WTC11 (cell line): ENCODE results near the gene IL1RAPL1. TPM values are rescaled to one million over a fixed set of nuclear protein-coding genes. Genes with fewer than 3 reads are reported as not detected.

Experiments
- ATAC-seq: fragments of 200-7000 bp; cut with Tn5 transposase; 2 replicates; pipeline ENCODE4 v1.10.0; 2021; ENCODE audit warnings: mild to moderate bottlenecking, moderate library complexity
- CTCF ChIA-PET: fragments of 300-600 bp; sonication (Branson Sonifier 250); formaldehyde crosslinking; loops from one replicate; lab custom pipeline; 2021; ENCODE audit warnings: antibody characterized with exemption; lab: Charles Lee
- POLR2A ChIA-PET: fragments of 350-600 bp; sonication (Branson Sonifier 250); formaldehyde crosslinking; loops from one replicate; lab custom pipeline; 2021; ENCODE audit warnings: antibody characterized with exemption; lab: Charles Lee
- DNase-seq: peaks from one replicate; pipeline ENCODE4 v3.0.0; 2021; ENCODE audit warnings: low spot score
- H3K27ac Mint-ChIP-seq: 2 replicates; pipeline ENCODE4 v1.8.0; 2021; ENCODE audit warnings: mixed read lengths
- H3K27me3 Mint-ChIP-seq: 2 replicates; pipeline ENCODE4 v1.8.0; 2021; ENCODE audit warnings: low read depth, mild to moderate bottlenecking, moderate library complexity, mixed read lengths
- H3K36me3 Mint-ChIP-seq: 2 replicates; pipeline ENCODE4 v1.8.0; 2021; ENCODE audit warnings: mixed read lengths
- H3K4me1 Mint-ChIP-seq: 2 replicates; pipeline ENCODE4 v1.8.0; 2022; ENCODE audit warnings: mixed read lengths
- H3K4me3 Mint-ChIP-seq: 2 replicates; pipeline ENCODE4 v1.8.0; 2021; ENCODE audit warnings: mild to moderate bottlenecking, moderate library complexity, mixed read lengths
- H3K9me3 Mint-ChIP-seq: 2 replicates; pipeline ENCODE4 v1.8.0; 2021; ENCODE audit warnings: mixed read lengths
- ATF1 ChIP-seq: sonication (generic); formaldehyde crosslinking; IDR thresholded peaks from 2 replicates; pipeline ENCODE4 v1.8.1; 2023; ENCODE audit warnings: mild to moderate bottlenecking, moderate library complexity, missing genetic modification reagents
- CREB1 ChIP-seq: sonication (generic); formaldehyde crosslinking; IDR thresholded peaks from 2 replicates; pipeline ENCODE4 v1.8.0; 2023; ENCODE audit warnings: mild to moderate bottlenecking, missing genetic modification reagents
- ETV6 ChIP-seq: sonication (generic); formaldehyde crosslinking; IDR thresholded peaks from 2 replicates; pipeline ENCODE4 v1.8.1; 2022; ENCODE audit warnings: mild to moderate bottlenecking, missing genetic modification reagents
- FOXP1 ChIP-seq: sonication (generic); formaldehyde crosslinking; IDR thresholded peaks from 2 replicates; pipeline ENCODE4 v1.8.0; 2022; ENCODE audit warnings: missing genetic modification reagents, mild to moderate bottlenecking, moderate library complexity, borderline replicate concordance
- GABPB1 ChIP-seq: sonication (generic); formaldehyde crosslinking; IDR thresholded peaks from 2 replicates; pipeline ENCODE4 v1.8.1; 2023; ENCODE audit warnings: mild to moderate bottlenecking, missing genetic modification reagents
- IRF2 ChIP-seq: sonication (generic); formaldehyde crosslinking; IDR thresholded peaks from 2 replicates; pipeline ENCODE4 v1.8.0; 2022; ENCODE audit warnings: low read depth, missing genetic modification reagents, borderline replicate concordance
- JUN ChIP-seq: sonication (generic); formaldehyde crosslinking; IDR thresholded peaks from 2 replicates; pipeline ENCODE4 v1.8.0; 2023; ENCODE audit warnings: mild to moderate bottlenecking, missing genetic modification reagents
- KAT7 ChIP-seq: sonication (generic); formaldehyde crosslinking; IDR thresholded peaks from 2 replicates; pipeline ENCODE4 v1.8.1; 2023; ENCODE audit warnings: missing genetic modification reagents, mild to moderate bottlenecking, borderline replicate concordance
- MXD4 ChIP-seq: fragments of 250-450 bp; sonication (Bioruptor Pico); IDR thresholded peaks from 2 replicates; pipeline ENCODE4 v1.8.0; 2021; ENCODE audit warnings: mild to moderate bottlenecking, moderate library complexity, borderline replicate concordance
- NR1H2 ChIP-seq: sonication (generic); formaldehyde crosslinking; IDR thresholded peaks from 2 replicates; pipeline ENCODE4 v1.9.0; 2021; ENCODE audit warnings: mild to moderate bottlenecking, moderate library complexity, missing genetic modification reagents
- NR3C1 ChIP-seq: sonication (generic); formaldehyde crosslinking; conservative IDR thresholded peaks from 2 replicates; pipeline ENCODE4 v1.8.1; 2023; ENCODE audit warnings: low read depth, mild to moderate bottlenecking, missing genetic modification reagents
- PRDM15 ChIP-seq: sonication (generic); formaldehyde crosslinking; IDR thresholded peaks from 2 replicates; pipeline ENCODE4 v1.8.0; 2022; ENCODE audit warnings: missing genetic modification reagents
- RELA ChIP-seq: sonication (generic); formaldehyde crosslinking; IDR thresholded peaks from 2 replicates; pipeline ENCODE4 v1.8.1; 2022; ENCODE audit warnings: missing genetic modification reagents, mild to moderate bottlenecking, borderline replicate concordance
- SOX15 ChIP-seq: fragments of 250-450 bp; sonication (Bioruptor Pico); IDR thresholded peaks from 2 replicates; pipeline ENCODE4 v1.9.0; 2021; ENCODE audit warnings: mild to moderate bottlenecking
- TCF7 ChIP-seq: sonication (generic); formaldehyde crosslinking; IDR thresholded peaks from 2 replicates; pipeline ENCODE4 v1.8.0; 2022; ENCODE audit warnings: mild to moderate bottlenecking, low read depth, missing genetic modification reagents, moderate library complexity
- USF2 ChIP-seq: sonication (generic); formaldehyde crosslinking; IDR thresholded peaks from 2 replicates; pipeline ENCODE4 v1.8.1; 2023; ENCODE audit warnings: mild to moderate bottlenecking, missing genetic modification reagents, moderate library complexity
- ZNF121 ChIP-seq: sonication (generic); formaldehyde crosslinking; IDR thresholded peaks from 2 replicates; pipeline ENCODE4 v1.8.0; 2023; ENCODE audit warnings: missing genetic modification reagents
- ZNF219 ChIP-seq: sonication (generic); formaldehyde crosslinking; IDR thresholded peaks from 2 replicates; pipeline ENCODE4 v1.8.0; 2023; ENCODE audit warnings: missing genetic modification reagents, mild to moderate bottlenecking, borderline replicate concordance
- ZNF263 ChIP-seq: sonication (generic); formaldehyde crosslinking; IDR thresholded peaks from 2 replicates; pipeline ENCODE4 v1.8.1; 2022; ENCODE audit warnings: low read depth, mild to moderate bottlenecking, moderate library complexity, missing genetic modification reagents
- ZSCAN18 ChIP-seq: fragments of 250-450 bp; sonication (Bioruptor Pico); IDR thresholded peaks from 2 replicates; pipeline ENCODE4 v2.1.2; 2022; ENCODE audit warnings: mild to moderate bottlenecking, moderate library complexity
- total RNA-seq: library from RNA; stranded (reverse); gene quantifications from 3 replicates; pipeline ENCODE4 v1.2.3, GENCODE V29; 2021
- TF ChIP-seq, protein P1 (sequence below): sonication (generic); formaldehyde crosslinking; IDR thresholded peaks from 2 replicates; pipeline ENCODE4 v1.8.1; 2022; ENCODE audit warnings: mild to moderate bottlenecking, moderate library complexity, missing genetic modification reagents
- TF ChIP-seq, protein P2 (sequence below): fragments of 250-450 bp; sonication (Bioruptor Pico); IDR thresholded peaks from 2 replicates; pipeline ENCODE4 v1.9.0; 2021; ENCODE audit warnings: mild to moderate bottlenecking, borderline replicate concordance

The IL1RAPL1 gene
- total RNA-seq, 1 experiment from 2014 or later = 0.13 TPM

DNA sequence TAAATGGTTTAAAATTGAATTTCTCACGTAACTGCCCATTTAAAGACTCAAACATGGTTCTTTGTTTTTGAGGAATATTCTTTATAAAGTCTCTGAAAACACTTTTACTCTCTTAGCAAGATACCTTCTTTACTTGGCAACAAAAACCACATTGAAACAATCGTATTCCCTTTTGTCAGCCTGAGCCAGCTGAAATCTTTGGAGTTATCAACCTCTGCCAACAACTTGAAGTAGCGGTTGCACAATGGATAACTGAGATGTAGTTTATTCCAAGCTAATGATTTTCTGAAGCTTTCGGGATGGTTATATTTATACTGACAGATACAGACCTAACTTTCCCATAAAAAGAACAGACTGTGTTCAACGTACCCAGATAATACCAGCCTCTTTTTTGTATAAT is 561.3 kb downstream of the IL1RAPL1 start:
- no peaks in the 10 kb centered on the region for H3K27me3 Mint-ChIP-seq
- no peaks in the 10 kb centered on the region for H3K36me3 Mint-ChIP-seq
- ATAC-seq (no peak), DNase-seq (no peak)
- no peaks in the 10 kb centered on the region for H3K4me1 Mint-ChIP-seq
- no peak for TF ChIP-seq NR3C1
- ChIA-PET POLR2A (no interaction called here), CTCF (interaction anchor here (1.6 kb wide), 1 partner anchor 330 kb away, joined by 3 read pairs; no protein-coding TSS in a partner anchor)
- no peak overlapping the region for H3K27ac Mint-ChIP-seq
- no peak overlapping the region for H3K4me3 Mint-ChIP-seq
- no peaks in the 10 kb centered on the region for H3K9me3 Mint-ChIP-seq

DNA sequence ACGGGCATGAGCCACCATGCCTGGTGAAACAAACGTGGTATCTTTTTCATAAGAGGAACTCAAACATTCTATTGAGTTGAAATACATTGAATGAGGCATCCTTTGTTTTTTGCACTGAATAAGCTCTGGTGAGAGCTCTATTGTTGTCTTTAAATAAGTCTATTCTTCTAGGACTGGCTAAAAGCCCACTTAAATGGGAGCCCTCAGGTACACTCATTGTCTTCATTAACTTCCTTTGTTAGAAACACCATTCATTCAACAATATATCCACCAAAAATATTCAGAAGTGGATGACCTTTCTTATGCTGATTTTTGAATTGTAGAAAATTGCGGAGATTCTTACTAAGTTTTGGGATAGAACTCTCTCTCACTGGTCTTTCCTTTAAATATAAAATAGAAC is 568.0 kb downstream of the IL1RAPL1 start:
- no peak for TF ChIP-seq GABPB1 (CRISPR knock-in tag)
- no peak for TF ChIP-seq KAT7 (CRISPR knock-in tag)
- TF ChIP-seq, protein P1, sequence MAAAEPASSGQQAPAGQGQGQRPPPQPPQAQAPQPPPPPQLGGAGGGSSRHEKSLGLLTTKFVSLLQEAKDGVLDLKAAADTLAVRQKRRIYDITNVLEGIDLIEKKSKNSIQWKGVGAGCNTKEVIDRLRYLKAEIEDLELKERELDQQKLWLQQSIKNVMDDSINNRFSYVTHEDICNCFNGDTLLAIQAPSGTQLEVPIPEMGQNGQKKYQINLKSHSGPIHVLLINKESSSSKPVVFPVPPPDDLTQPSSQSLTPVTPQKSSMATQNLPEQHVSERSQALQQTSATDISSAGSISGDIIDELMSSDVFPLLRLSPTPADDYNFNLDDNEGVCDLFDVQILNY (CRISPR knock-in tag) = no peak
- no peak for TF ChIP-seq TCF7 (CRISPR knock-in tag)
- no peak for TF ChIP-seq ZNF121 (CRISPR knock-in tag)
- TF ChIP-seq NR3C1 = no peak
- TF ChIP-seq FOXP1 = no peak
- no peak for TF ChIP-seq IRF2 (CRISPR knock-in tag)
- TF ChIP-seq RELA (CRISPR knock-in tag) = no peak
- TF ChIP-seq ZNF219 (CRISPR knock-in tag) = no peak
- no peak for TF ChIP-seq USF2 (CRISPR knock-in tag)
- TF ChIP-seq CREB1 (CRISPR knock-in tag) = no peak
- no peak for TF ChIP-seq NR1H2 (CRISPR knock-in tag)
- no peak for TF ChIP-seq JUN (CRISPR knock-in tag)
- TF ChIP-seq, protein P2, sequence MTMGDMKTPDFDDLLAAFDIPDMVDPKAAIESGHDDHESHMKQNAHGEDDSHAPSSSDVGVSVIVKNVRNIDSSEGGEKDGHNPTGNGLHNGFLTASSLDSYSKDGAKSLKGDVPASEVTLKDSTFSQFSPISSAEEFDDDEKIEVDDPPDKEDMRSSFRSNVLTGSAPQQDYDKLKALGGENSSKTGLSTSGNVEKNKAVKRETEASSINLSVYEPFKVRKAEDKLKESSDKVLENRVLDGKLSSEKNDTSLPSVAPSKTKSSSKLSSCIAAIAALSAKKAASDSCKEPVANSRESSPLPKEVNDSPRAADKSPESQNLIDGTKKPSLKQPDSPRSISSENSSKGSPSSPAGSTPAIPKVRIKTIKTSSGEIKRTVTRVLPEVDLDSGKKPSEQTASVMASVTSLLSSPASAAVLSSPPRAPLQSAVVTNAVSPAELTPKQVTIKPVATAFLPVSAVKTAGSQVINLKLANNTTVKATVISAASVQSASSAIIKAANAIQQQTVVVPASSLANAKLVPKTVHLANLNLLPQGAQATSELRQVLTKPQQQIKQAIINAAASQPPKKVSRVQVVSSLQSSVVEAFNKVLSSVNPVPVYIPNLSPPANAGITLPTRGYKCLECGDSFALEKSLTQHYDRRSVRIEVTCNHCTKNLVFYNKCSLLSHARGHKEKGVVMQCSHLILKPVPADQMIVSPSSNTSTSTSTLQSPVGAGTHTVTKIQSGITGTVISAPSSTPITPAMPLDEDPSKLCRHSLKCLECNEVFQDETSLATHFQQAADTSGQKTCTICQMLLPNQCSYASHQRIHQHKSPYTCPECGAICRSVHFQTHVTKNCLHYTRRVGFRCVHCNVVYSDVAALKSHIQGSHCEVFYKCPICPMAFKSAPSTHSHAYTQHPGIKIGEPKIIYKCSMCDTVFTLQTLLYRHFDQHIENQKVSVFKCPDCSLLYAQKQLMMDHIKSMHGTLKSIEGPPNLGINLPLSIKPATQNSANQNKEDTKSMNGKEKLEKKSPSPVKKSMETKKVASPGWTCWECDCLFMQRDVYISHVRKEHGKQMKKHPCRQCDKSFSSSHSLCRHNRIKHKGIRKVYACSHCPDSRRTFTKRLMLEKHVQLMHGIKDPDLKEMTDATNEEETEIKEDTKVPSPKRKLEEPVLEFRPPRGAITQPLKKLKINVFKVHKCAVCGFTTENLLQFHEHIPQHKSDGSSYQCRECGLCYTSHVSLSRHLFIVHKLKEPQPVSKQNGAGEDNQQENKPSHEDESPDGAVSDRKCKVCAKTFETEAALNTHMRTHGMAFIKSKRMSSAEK = no peak
- POLR2A ChIA-PET = no interaction called here
- H3K36me3 Mint-ChIP-seq = no peaks in the 10 kb centered on the region
- no peak overlapping the region for H3K4me3 Mint-ChIP-seq
- no peaks in the 10 kb centered on the region for H3K9me3 Mint-ChIP-seq
- ATAC-seq = peak; percentile 32
- 0 out of 2 replicates have a peak, but pooled peaks cover 4% of the 10 kb centered on the region for H3K4me1 Mint-ChIP-seq
- no peak overlapping the region for H3K27ac Mint-ChIP-seq
- no peaks in the 10 kb centered on the region for H3K27me3 Mint-ChIP-seq
- no peak for DNase-seq
- CTCF ChIA-PET = no interaction called here

DNA sequence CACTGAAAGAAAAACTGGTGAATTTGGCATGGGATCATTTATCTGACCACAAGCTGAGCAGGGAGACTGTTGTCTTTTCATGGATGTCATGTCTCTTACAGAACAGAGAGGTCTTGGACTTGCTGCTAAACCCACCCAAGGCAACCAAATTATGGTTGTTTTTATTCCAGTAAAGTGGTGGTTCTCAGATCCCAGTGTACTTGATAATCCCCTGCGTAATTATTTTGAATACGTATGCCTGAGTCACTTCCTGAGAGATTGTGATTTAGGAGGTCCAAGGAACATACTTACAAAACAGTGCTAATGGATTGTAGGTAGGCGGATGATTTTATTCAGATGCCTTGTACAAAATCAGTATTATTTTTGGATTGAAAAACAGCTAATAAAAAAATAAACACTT is 585.6 kb downstream of the IL1RAPL1 start:
- Mint-ChIP-seq H3K36me3 (no peaks in the 10 kb centered on the region), H3K9me3 (no peaks in the 10 kb centered on the region), H3K27ac (no peak overlapping the region), H3K4me3 (no peak overlapping the region), H3K27me3 (no peaks in the 10 kb centered on the region), H3K4me1 (no peaks in the 10 kb centered on the region)
- ChIA-PET POLR2A (no interaction called here), CTCF (no interaction called here)
- ATAC-seq (no peak), DNase-seq (no peak)
- TF ChIP-seq ZNF121 (CRISPR knock-in tag) (no peak), MXD4 (CRISPR knock-in tag) (no peak), SOX15 (CRISPR knock-in tag) (no peak), PRDM15 (no peak), ATF1 (CRISPR knock-in tag) (no peak), ZSCAN18 (no peak), NR1H2 (CRISPR knock-in tag) (no peak), ETV6 (CRISPR knock-in tag) (no peak), ZNF263 (no peak)
